NCI-H460 (cell line): ENCODE results near the gene CACNA2D3. TPM values are rescaled to one million over a fixed set of nuclear protein-coding genes. Genes with fewer than 3 reads are reported as not detected.

Experiments
- DNase-seq: peaks from one replicate; pipeline ENCODE4 v3.0.0-alpha.2; 2016; ENCODE audit warnings: low read depth; ENCODE audit errors: extremely low read depth
- total RNA-seq: library from RNA; depleted of rRNA; stranded (reverse); fragments of >200 nt; shearing (Covaris generic); gene quantifications from 2 replicates; pipeline ENCODE4 v1.2.3, GENCODE V29; 2014

The CACNA2D3 gene
- total RNA-seq, 1 experiment from 2014 or later, result 10.8 TPM

GRCh38 chr3:54358969-54359694 lies 236.8 kb downstream of the CACNA2D3 start:
- DNase-seq, result peak; percentile 40

- DNase-seq, result no peak
These were observed 238.0 kb downstream of the CACNA2D3 start for GRCh38 chr3:54360320-54360719.

GRCh38 chr3:54361746-54362283 lies 239.5 kb downstream of the CACNA2D3 start:
- DNase-seq, result no peak

GRCh38 chr3:54366007-54366750 lies 243.8 kb downstream of the CACNA2D3 start:
- DNase-seq, result no peak

- no peak for DNase-seq
These were observed 244.5 kb downstream of the CACNA2D3 start for GRCh38 chr3:54366839-54367238.

GRCh38 chr3:54372232-54372631 lies 249.9 kb downstream of the CACNA2D3 start:
- no peak for DNase-seq

GRCh38 chr3:54374214-54374852 lies 252.0 kb downstream of the CACNA2D3 start:
- no peak for DNase-seq

GRCh38 chr3:54376142-54376807 lies 253.9 kb downstream of the CACNA2D3 start:
- no peak for DNase-seq

- no peak for DNase-seq
These were observed 254.7 kb downstream of the CACNA2D3 start for GRCh38 chr3:54376939-54377578.

GRCh38 chr3:54378184-54378583 lies 255.8 kb downstream of the CACNA2D3 start:
- no peak for DNase-seq

GRCh38 chr3:54384279-54384678 lies 261.9 kb downstream of the CACNA2D3 start:
- no peak for DNase-seq

- DNase-seq, result no peak
These were observed 268.2 kb downstream of the CACNA2D3 start for GRCh38 chr3:54390582-54390981.

- no peak for DNase-seq
These were observed 270.8 kb downstream of the CACNA2D3 start for GRCh38 chr3:54393150-54393549.

- no peak for DNase-seq
These were observed 286.0 kb downstream of the CACNA2D3 start for GRCh38 chr3:54408328-54408727.

- DNase-seq, result no peak
These were observed 299.6 kb downstream of the CACNA2D3 start for GRCh38 chr3:54421943-54422342.

- DNase-seq, result no peak
These were observed 301.9 kb downstream of the CACNA2D3 start for GRCh38 chr3:54424292-54424691.

- no peak for DNase-seq
These were observed 304.0 kb downstream of the CACNA2D3 start for GRCh38 chr3:54426381-54426780.

GRCh38 chr3:54427501-54427900 lies 305.1 kb downstream of the CACNA2D3 start:
- DNase-seq, result no peak

- peak; percentile 72 for DNase-seq
These were observed 305.9 kb downstream of the CACNA2D3 start for GRCh38 chr3:54427941-54428871.
